WTC11 (cell line): ENCODE results near the gene PBRM1.

Experiments used
- AFF4 ChIP-seq: sonication (generic); formaldehyde crosslinking; IDR thresholded peaks from 2 replicates; pipeline ENCODE4 v1.8.1; 2023; ENCODE audit warnings: mild to moderate bottlenecking, missing genetic modification reagents, borderline replicate concordance
- ATF3 ChIP-seq: sonication (generic); formaldehyde crosslinking; conservative IDR thresholded peaks from 2 replicates; pipeline ENCODE4 v1.8.1; 2022; ENCODE audit warnings: mild to moderate bottlenecking, missing genetic modification reagents
- CTCF ChIP-seq: fragments of 200-600 bp; IDR thresholded peaks from 2 replicates; pipeline ENCODE4 v1.8.0; 2022; ENCODE audit warnings: antibody characterized with exemption
- ESRRA ChIP-seq: sonication (generic); formaldehyde crosslinking; IDR thresholded peaks from 2 replicates; pipeline ENCODE4 v1.8.1; 2022; ENCODE audit warnings: mild to moderate bottlenecking, missing genetic modification reagents, borderline replicate concordance
- MLX ChIP-seq: sonication (generic); formaldehyde crosslinking; IDR thresholded peaks from 2 replicates; pipeline ENCODE4 v1.8.1; 2023; ENCODE audit warnings: mild to moderate bottlenecking, missing genetic modification reagents, moderate library complexity
- NR3C1 ChIP-seq: sonication (generic); formaldehyde crosslinking; conservative IDR thresholded peaks from 2 replicates; pipeline ENCODE4 v1.8.1; 2023; ENCODE audit warnings: low read depth, mild to moderate bottlenecking, missing genetic modification reagents
- TEAD1 ChIP-seq: sonication (generic); formaldehyde crosslinking; IDR thresholded peaks from 2 replicates; pipeline ENCODE4 v1.8.0; 2022; ENCODE audit warnings: mild to moderate bottlenecking, missing genetic modification reagents
- USF2 ChIP-seq: sonication (generic); formaldehyde crosslinking; IDR thresholded peaks from 2 replicates; pipeline ENCODE4 v1.8.1; 2023; ENCODE audit warnings: mild to moderate bottlenecking, missing genetic modification reagents, moderate library complexity

GRCh38 chr3:52623234-52623792, 62.4 kb downstream of the PBRM1 start:
- TF ChIP-seq TEAD1 (CRISPR knock-in tag), result no peak
- no peak for TF ChIP-seq NR3C1 (CRISPR knock-in tag)
- no peak for TF ChIP-seq USF2 (CRISPR knock-in tag)
- no peak for TF ChIP-seq CTCF
- no peak for TF ChIP-seq AFF4 (CRISPR knock-in tag)
- TF ChIP-seq MLX, result no peak
- no peak for TF ChIP-seq ATF3
- no peak for TF ChIP-seq ESRRA (CRISPR knock-in tag)
